Gastrocnemius medialis (tissue), 4 donors: ENCODE measurements around the gene KCNIP4. TPM values are rescaled to one million over a fixed set of nuclear protein-coding genes. Genes with fewer than 3 reads are reported as not detected.
A peak's percentile ranks its signal among the peaks of the same experiment; 100 is the strongest.

Experiments
- ATAC-seq, 2 donors: fragments of 150-250 bp; one replicate each; pipeline ENCODE4 v1.9.1; 2016
- DNase-seq, 2 donors: peaks; one replicate each; pipeline ENCODE4 v3.0.0-alpha.2; 2019
- H3K27ac ChIP-seq, 4 donors: fragments of 200-600 bp; sonication (generic); 1 replicate in 1 of 4; 2 replicates in 3 of 4; pipeline ENCODE4 v1.5.1; 2016 to 2018; ENCODE audit warnings: mild to moderate bottlenecking in 2 of 4, moderate library complexity in 1 of 4
- H3K27me3 ChIP-seq, 3 donors: fragments of 200-600 bp; sonication (generic) in 2 of 3; 1 replicate in 1 of 3; 2 replicates in 2 of 3; pipeline versions ENCODE4 v1.5.1 to v1.6.0; 2016 to 2019; ENCODE audit warnings: mild to moderate bottlenecking in 1 of 3, moderate library complexity in 1 of 3
- H3K36me3 ChIP-seq, 2 donors: fragments of 200-600 bp; sonication (generic) in 1 of 2; one replicate each; pipeline ENCODE4 v1.5.1; 2017 to 2018
- H3K4me1 ChIP-seq, 2 donors: fragments of 200-600 bp; sonication (generic) in 1 of 2; one replicate each; pipeline ENCODE4 v1.5.1; 2016 to 2017; ENCODE audit warnings: mild to moderate bottlenecking in 2 of 2
- H3K4me3 ChIP-seq, 4 donors: fragments of 200-600 bp; sonication (generic) in 3 of 4; 1 replicate in 1 of 4; 2 replicates in 3 of 4; pipeline ENCODE4 v1.5.1; 2016 to 2019; ENCODE audit warnings: mild to moderate bottlenecking in 2 of 4
- H3K9me3 ChIP-seq, 3 donors: fragments of 200-600 bp; sonication (generic) in 2 of 3; 1 replicate in 1 of 3; 2 replicates in 2 of 3; pipeline ENCODE4 v1.5.1; 2016 to 2019
- POLR2A ChIP-seq, 2 donors: fragments of 450-650 bp; IDR thresholded peaks; one replicate each; pipeline ENCODE4 v1.6.1; 2017; ENCODE audit warnings: antibody characterized with exemption in 2 of 2, mild to moderate bottlenecking in 2 of 2, moderate library complexity in 2 of 2
- in situ Hi-C, 4 donors: fragments of 200-750 bp; cut with MboI; loops; one replicate each; pipeline versions ENCODE4 v1.15.0 to v1.8.0; 2017; ENCODE audit warnings: low sequenced_read_pairs in 4 of 4
- intact Hi-C: fragments of 100-400 bp; cut with DNase I; formaldehyde crosslinking; loops from one replicate; pipeline ENCODE4 v1.15.1; 2023; ENCODE audit warnings: low total_unique reads
- total RNA-seq, 4 donors: library from RNA; depleted of rRNA; stranded (reverse); fragments of >200 nt; gene quantifications; one replicate each; pipeline versions ENCODE4 v1.1.0 to v1.2.3, GENCODE V29; 2016
- TF ChIP-seq, protein P1 (sequence below), 5 experiments: fragments of 450-650 bp in 3 of 5; fragments of 200-600 bp in 2 of 5; sonication (generic) in 2 of 5; IDR thresholded peaks in 4 of 5; conservative IDR thresholded peaks in 1 of 5; 1 replicate in 4 of 5; 2 replicates in 1 of 5; pipeline ENCODE4 v1.5.1; 2016 to 2019; ENCODE audit warnings: antibody characterized with exemption in 5 of 5, mild to moderate bottlenecking in 3 of 5, moderate library complexity in 3 of 5

KCNIP4 gene
- total RNA-seq, 4 donors from 2014 or later: not detected

DNA sequence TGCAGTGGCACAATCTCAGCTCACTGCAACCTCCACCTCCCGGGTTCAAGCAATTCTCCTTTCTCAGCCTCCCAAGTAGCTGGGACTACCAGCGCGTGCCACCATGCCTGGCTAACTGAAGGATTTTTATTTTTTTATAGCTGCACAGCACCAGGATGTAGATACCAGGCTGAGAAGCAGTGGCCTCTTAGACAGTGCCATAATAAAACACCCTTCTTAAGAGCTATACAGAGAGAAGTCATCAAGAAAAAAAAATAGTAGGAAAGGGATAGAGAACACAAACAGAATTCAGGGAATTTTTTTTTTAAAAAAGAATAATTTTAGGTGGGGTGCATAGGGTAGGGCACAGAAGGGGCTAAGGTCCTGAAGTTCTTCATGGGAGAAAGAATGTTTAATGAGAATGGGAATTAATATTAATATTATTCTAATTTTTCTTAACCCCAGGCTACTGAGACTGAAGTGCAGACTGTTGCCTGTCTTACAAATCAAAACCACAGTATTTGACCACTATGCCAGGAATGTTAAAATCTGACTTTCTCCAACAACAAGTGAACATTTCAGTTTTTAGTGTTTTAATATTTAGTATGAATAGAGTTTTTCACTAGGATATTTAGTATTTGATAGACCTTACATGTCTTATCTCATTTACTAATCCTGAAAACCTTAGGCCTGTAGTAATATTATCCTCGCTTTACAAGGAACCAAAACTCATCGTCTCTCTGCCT lies 146.7 kb downstream of the KCNIP4 start:
- ATAC-seq (no peak), DNase-seq (no peak)
- H3K9me3 ChIP-seq: no peaks in the 10 kb centered on the region
- H3K4me3 ChIP-seq: no peak overlapping the region
- in situ Hi-C loops (no loop called here), intact Hi-C loops (no loop called here)
- H3K27me3 ChIP-seq: no peaks in the 10 kb centered on the region
- no peak overlapping the region for H3K27ac ChIP-seq
- no peaks in the 10 kb centered on the region for H3K36me3 ChIP-seq
- no peaks in the 10 kb centered on the region for H3K4me1 ChIP-seq
- TF ChIP-seq, protein P1, sequence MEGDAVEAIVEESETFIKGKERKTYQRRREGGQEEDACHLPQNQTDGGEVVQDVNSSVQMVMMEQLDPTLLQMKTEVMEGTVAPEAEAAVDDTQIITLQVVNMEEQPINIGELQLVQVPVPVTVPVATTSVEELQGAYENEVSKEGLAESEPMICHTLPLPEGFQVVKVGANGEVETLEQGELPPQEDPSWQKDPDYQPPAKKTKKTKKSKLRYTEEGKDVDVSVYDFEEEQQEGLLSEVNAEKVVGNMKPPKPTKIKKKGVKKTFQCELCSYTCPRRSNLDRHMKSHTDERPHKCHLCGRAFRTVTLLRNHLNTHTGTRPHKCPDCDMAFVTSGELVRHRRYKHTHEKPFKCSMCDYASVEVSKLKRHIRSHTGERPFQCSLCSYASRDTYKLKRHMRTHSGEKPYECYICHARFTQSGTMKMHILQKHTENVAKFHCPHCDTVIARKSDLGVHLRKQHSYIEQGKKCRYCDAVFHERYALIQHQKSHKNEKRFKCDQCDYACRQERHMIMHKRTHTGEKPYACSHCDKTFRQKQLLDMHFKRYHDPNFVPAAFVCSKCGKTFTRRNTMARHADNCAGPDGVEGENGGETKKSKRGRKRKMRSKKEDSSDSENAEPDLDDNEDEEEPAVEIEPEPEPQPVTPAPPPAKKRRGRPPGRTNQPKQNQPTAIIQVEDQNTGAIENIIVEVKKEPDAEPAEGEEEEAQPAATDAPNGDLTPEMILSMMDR (IDR thresholded peaks at IDR 0.05 in 4 of 5, conservative IDR thresholded peaks at IDR 0.05 in 1 of 5): no peak
- no peak for TF ChIP-seq POLR2A (IDR thresholded peaks at IDR 0.05)

DNA sequence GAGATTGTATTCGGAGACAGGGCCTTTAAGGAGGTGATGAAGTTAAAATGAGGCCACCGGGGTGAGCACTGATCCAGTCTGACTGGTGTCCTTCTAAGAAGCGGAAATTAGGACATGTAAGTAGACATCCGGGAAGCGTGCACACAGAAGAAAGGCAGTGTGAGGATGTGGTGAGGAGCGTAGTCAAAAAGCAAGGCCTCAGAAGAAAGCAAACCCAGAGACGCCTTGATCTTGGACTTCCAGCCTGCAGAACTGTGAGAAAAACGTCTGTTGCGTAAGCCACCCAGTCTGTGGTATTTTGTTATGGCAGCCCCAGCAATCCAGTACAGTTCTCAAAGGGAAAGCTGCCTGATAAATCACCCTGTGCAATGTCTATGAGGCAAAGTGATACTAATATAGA lies 153.5 kb downstream of the KCNIP4 start:
- DNase-seq (no peak), ATAC-seq (no peak)
- Histone ChIP-seq H3K36me3 (no peaks in the 10 kb centered on the region), H3K9me3 (no peaks in the 10 kb centered on the region), H3K4me3 (no peak overlapping the region), H3K27ac (no peak overlapping the region), H3K27me3 (no peaks in the 10 kb centered on the region), H3K4me1 (no peaks in the 10 kb centered on the region)
- in situ Hi-C loops: loop anchor here (25.0 kb wide), 3 partner anchors 592 to 917 kb away; partner anchors contain the start of gene GBA3 (in 1 of the 4)
- no peak for TF ChIP-seq POLR2A (IDR thresholded peaks at IDR 0.05)
- TF ChIP-seq, protein P1 (IDR thresholded peaks at IDR 0.05 in 4 of 5, conservative IDR thresholded peaks at IDR 0.05 in 1 of 5): no peak
- intact Hi-C loops: no loop called here

DNA sequence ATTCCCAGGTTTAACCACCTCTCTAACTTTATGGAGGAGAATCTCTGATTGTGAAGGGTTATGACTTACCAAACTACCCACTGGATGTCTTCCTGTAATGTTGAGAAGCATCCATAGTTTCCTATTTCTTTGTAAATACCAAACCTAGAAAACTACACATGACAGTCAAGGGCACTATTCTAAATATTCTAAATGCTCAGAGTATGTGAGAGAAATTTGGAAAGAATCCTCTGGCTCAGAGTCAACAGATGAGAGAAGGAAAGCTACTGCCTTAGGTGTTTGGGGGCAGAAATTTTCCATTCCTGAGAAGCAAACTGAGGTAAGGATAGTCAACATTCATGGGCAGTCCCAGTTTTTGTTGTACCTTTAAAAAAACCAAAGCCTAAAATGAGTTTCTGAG lies 155.8 kb downstream of the KCNIP4 start:
- Histone ChIP-seq H3K9me3 (no peaks in the 10 kb centered on the region), H3K36me3 (no peaks in the 10 kb centered on the region), H3K4me1 (no peaks in the 10 kb centered on the region), H3K27me3 (no peaks in the 10 kb centered on the region), H3K4me3 (no peak overlapping the region), H3K27ac (no peak overlapping the region)
- ATAC-seq (no peak), DNase-seq (no peak)
- in situ Hi-C loops (loop anchor here (25.0 kb wide), 3 partner anchors 595 to 920 kb away; partner anchors contain the start of gene GBA3 (in 1 of the 4)), intact Hi-C loops (no loop called here)
- no peak for TF ChIP-seq POLR2A (IDR thresholded peaks at IDR 0.05)
- TF ChIP-seq, protein P1 (IDR thresholded peaks at IDR 0.05 in 4 of 5, conservative IDR thresholded peaks at IDR 0.05 in 1 of 5): no peak

DNA sequence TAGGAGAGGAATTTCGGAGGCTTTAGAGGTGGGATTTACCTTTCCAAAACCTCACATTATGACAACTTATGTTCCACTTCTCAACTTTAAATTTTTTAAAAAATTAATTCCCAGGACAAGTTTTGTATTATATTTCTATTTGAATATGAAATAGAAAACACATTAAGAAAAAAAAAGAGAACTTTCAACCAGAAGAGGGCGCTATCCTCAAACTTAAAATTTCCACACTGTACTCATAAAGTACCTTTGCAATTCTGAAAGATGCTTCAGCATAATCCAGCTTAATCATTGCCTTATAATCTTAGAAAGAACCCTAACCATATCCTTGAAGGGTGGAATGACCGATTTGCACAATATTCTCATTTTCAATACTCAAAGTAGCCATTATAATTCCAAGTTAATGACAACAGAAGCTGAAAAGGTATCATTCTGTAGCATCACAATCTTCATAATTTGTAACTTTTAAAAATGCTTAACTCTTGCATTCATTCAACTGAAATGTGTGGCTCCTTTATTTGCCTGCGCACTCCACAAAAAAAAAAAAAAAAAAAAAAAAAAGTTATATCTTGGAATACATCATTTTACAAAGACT lies 158.0 kb downstream of the KCNIP4 start:
- DNase-seq (no peak), ATAC-seq (no peak)
- Histone ChIP-seq H3K27ac (no peak overlapping the region), H3K9me3 (no peaks in the 10 kb centered on the region), H3K27me3 (no peaks in the 10 kb centered on the region), H3K4me3 (no peak overlapping the region), H3K4me1 (no peaks in the 10 kb centered on the region), H3K36me3 (no peaks in the 10 kb centered on the region)
- TF ChIP-seq POLR2A (IDR thresholded peaks at IDR 0.05): no peak
- TF ChIP-seq, protein P1 (IDR thresholded peaks at IDR 0.05 in 4 of 5, conservative IDR thresholded peaks at IDR 0.05 in 1 of 5): peak in 1 of 5 experiments; percentile 43
- in situ Hi-C loops (loop anchor here (25.0 kb wide), 3 partner anchors 597 to 922 kb away; partner anchors contain the start of gene GBA3 (in 1 of the 4)), intact Hi-C loops (no loop called here)
